ENCODE results near the gene CEP295NL.
"Not testable (repeated sequence)": the region's sequence is repeated elsewhere in the genome, so short reads cannot be mapped to it uniquely, and the experiment has no call there.

CEP295NL gene

GRCh38 chr17:78891406-78892061 lies 11.5 kb downstream of the CEP295NL start:
- H3K27ac Mint-ChIP-seq, result no peak overlapping the region
- no peak overlapping the region for H3K4me3 Mint-ChIP-seq
- no peaks in the 10 kb centered on the region for H3K9me3 Mint-ChIP-seq
- H3K4me1 Mint-ChIP-seq (ENCODE audit: low read depth), result peaks cover 32% of the 10 kb centered on the region
- no peak for DNase-seq
- no peaks in the 10 kb centered on the region for H3K36me3 Mint-ChIP-seq (ENCODE audit: low read depth)
- H3K27me3 Mint-ChIP-seq, result no peaks in the 10 kb centered on the region

GRCh38 chr17:78890498-78890897 lies 12.5 kb downstream of the CEP295NL start:
- Mint-ChIP-seq H3K36me3 (ENCODE audit: low read depth) (no peaks in the 10 kb centered on the region), H3K27ac (peak overlapping the region; percentile 75), H3K27me3 (no peaks in the 10 kb centered on the region), H3K4me3 (no peak overlapping the region), H3K9me3 (no peaks in the 10 kb centered on the region), H3K4me1 (ENCODE audit: low read depth) (peaks cover 32% of the 10 kb centered on the region)
- peak; percentile 66 for DNase-seq

- H3K4me1 Mint-ChIP-seq (ENCODE audit: low read depth), result peaks cover 32% of the 10 kb centered on the region
- not testable (repeated sequence) for DNase-seq; H3K27me3 Mint-ChIP-seq; H3K9me3 Mint-ChIP-seq; H3K4me3 Mint-ChIP-seq; H3K36me3 Mint-ChIP-seq (ENCODE audit: low read depth)
- H3K27ac Mint-ChIP-seq, result peak overlapping the region; percentile 75
Observed at GRCh38 chr17:78890096-78890495, 12.9 kb downstream of the CEP295NL start.

GRCh38 chr17:78889531-78889930 lies 13.5 kb downstream of the CEP295NL start:
- H3K9me3 Mint-ChIP-seq, result no peaks in the 10 kb centered on the region
- H3K4me3 Mint-ChIP-seq, result no peak overlapping the region
- H3K27ac Mint-ChIP-seq, result no peak overlapping the region
- no peaks in the 10 kb centered on the region for H3K27me3 Mint-ChIP-seq
- H3K36me3 Mint-ChIP-seq (ENCODE audit: low read depth), result no peaks in the 10 kb centered on the region
- H3K4me1 Mint-ChIP-seq (ENCODE audit: low read depth), result peaks cover 32% of the 10 kb centered on the region
- DNase-seq, result no peak

GRCh38 chr17:78888941-78889518 lies 14.0 kb downstream of the CEP295NL start:
- H3K36me3 Mint-ChIP-seq (ENCODE audit: low read depth), result no peaks in the 10 kb centered on the region
- no peak overlapping the region for H3K4me3 Mint-ChIP-seq
- H3K9me3 Mint-ChIP-seq, result no peaks in the 10 kb centered on the region
- H3K4me1 Mint-ChIP-seq (ENCODE audit: low read depth), result peaks cover 32% of the 10 kb centered on the region
- no peaks in the 10 kb centered on the region for H3K27me3 Mint-ChIP-seq
- no peak for DNase-seq
- peak overlapping the region; percentile 5 for H3K27ac Mint-ChIP-seq

GRCh38 chr17:78886954-78887353 lies 16.0 kb downstream of the CEP295NL start:
- Mint-ChIP-seq H3K27me3 (no peaks in the 10 kb centered on the region), H3K4me3 (no peak overlapping the region), H3K4me1 (ENCODE audit: low read depth) (peaks cover 42% of the 10 kb centered on the region), H3K27ac (no peak overlapping the region), H3K9me3 (no peaks in the 10 kb centered on the region), H3K36me3 (ENCODE audit: low read depth) (no peaks in the 10 kb centered on the region)
- no peak for DNase-seq

- no peak overlapping the region for H3K27ac Mint-ChIP-seq
- no peaks in the 10 kb centered on the region for H3K27me3 Mint-ChIP-seq
- H3K4me3 Mint-ChIP-seq, result no peak overlapping the region
- peaks cover 32% of the 10 kb centered on the region for H3K4me1 Mint-ChIP-seq (ENCODE audit: low read depth)
- DNase-seq, result no peak
- no peaks in the 10 kb centered on the region for H3K36me3 Mint-ChIP-seq (ENCODE audit: low read depth)
- H3K9me3 Mint-ChIP-seq, result no peaks in the 10 kb centered on the region
Observed at GRCh38 chr17:78885956-78886355, 17.0 kb downstream of the CEP295NL start.

- no peak overlapping the region for H3K4me3 Mint-ChIP-seq
Observed at GRCh38 chr17:78884876-78885667, 17.9 kb downstream of the CEP295NL start.

GRCh38 chr17:78884148-78884825 lies 18.7 kb downstream of the CEP295NL start:
- Mint-ChIP-seq H3K4me1 (ENCODE audit: low read depth) (peaks cover 26% of the 10 kb centered on the region), H3K4me3 (no peak overlapping the region), H3K27ac (no peak overlapping the region), H3K9me3 (no peaks in the 10 kb centered on the region), H3K36me3 (ENCODE audit: low read depth) (no peaks in the 10 kb centered on the region), H3K27me3 (peaks cover 3% of the 10 kb centered on the region)
- DNase-seq, result no peak

More at GRCh38 chr17:78884876-78885667, 17.9 kb downstream of the CEP295NL start:
- DNase-seq, result no peak
- H3K27ac Mint-ChIP-seq, result no peak overlapping the region
- H3K27me3 Mint-ChIP-seq, result peaks cover 1% of the 10 kb centered on the region
- no peaks in the 10 kb centered on the region for H3K9me3 Mint-ChIP-seq
- peaks cover 27% of the 10 kb centered on the region for H3K4me1 Mint-ChIP-seq (ENCODE audit: low read depth)
- H3K36me3 Mint-ChIP-seq (ENCODE audit: low read depth), result no peaks in the 10 kb centered on the region

- peaks cover 26% of the 10 kb centered on the region for H3K4me1 Mint-ChIP-seq (ENCODE audit: low read depth)
- no peaks in the 10 kb centered on the region for H3K9me3 Mint-ChIP-seq
- H3K4me3 Mint-ChIP-seq, result no peak overlapping the region
- H3K36me3 Mint-ChIP-seq (ENCODE audit: low read depth), result no peaks in the 10 kb centered on the region
- DNase-seq, result no peak
- peaks cover 7% of the 10 kb centered on the region for H3K27me3 Mint-ChIP-seq
- no peak overlapping the region for H3K27ac Mint-ChIP-seq
Observed at GRCh38 chr17:78883533-78884131, 19.4 kb downstream of the CEP295NL start.

GRCh38 chr17:78883089-78883532 lies 19.9 kb downstream of the CEP295NL start:
- no peak for DNase-seq
- H3K36me3 Mint-ChIP-seq (ENCODE audit: low read depth), result no peaks in the 10 kb centered on the region

GRCh38 chr17:78882540-78883088 lies 20.4 kb downstream of the CEP295NL start:
- no peak for DNase-seq
- H3K27me3 Mint-ChIP-seq, result peaks cover 7% of the 10 kb centered on the region
- H3K4me3 Mint-ChIP-seq, result no peak overlapping the region
- no peaks in the 10 kb centered on the region for H3K9me3 Mint-ChIP-seq
- H3K4me1 Mint-ChIP-seq (ENCODE audit: low read depth), result peaks cover 25% of the 10 kb centered on the region
- H3K36me3 Mint-ChIP-seq (ENCODE audit: low read depth), result no peaks in the 10 kb centered on the region
- no peak overlapping the region for H3K27ac Mint-ChIP-seq

More at GRCh38 chr17:78883089-78883532, 19.9 kb downstream of the CEP295NL start:
- H3K4me3 Mint-ChIP-seq, result no peak overlapping the region
- peak overlapping the region; percentile 32 for H3K27ac Mint-ChIP-seq
- H3K4me1 Mint-ChIP-seq (ENCODE audit: low read depth), result peaks cover 25% of the 10 kb centered on the region
- H3K9me3 Mint-ChIP-seq, result no peaks in the 10 kb centered on the region
- peaks cover 7% of the 10 kb centered on the region for H3K27me3 Mint-ChIP-seq

GRCh38 chr17:78879635-78880186 lies 23.3 kb downstream of the CEP295NL start:
- Mint-ChIP-seq H3K27ac (peak overlapping the region; percentile 61), H3K27me3 (peaks cover 7% of the 10 kb centered on the region), H3K4me1 (ENCODE audit: low read depth) (peaks cover 25% of the 10 kb centered on the region), H3K36me3 (ENCODE audit: low read depth) (no peaks in the 10 kb centered on the region), H3K4me3 (peak overlapping the region; percentile 31), H3K9me3 (no peaks in the 10 kb centered on the region)
- DNase-seq, result no peak
